22Rv1 (cell line): ENCODE results near the gene UGT1A4.

Experiments
- ZFX ChIP-seq: fragments of 450-650 bp; IDR thresholded peaks from 2 replicates; pipeline ENCODE4 v1.6.1; 2017; ENCODE audit warnings: antibody characterized with exemption, borderline replicate concordance
- TF ChIP-seq, protein P1 (sequence below): fragments of 450-650 bp; IDR thresholded peaks from 2 replicates; pipeline ENCODE4 v1.5.1; 2017; ENCODE audit warnings: mild to moderate bottlenecking

GRCh38 chr2:233819884-233820773, 101.6 kb downstream of the UGT1A4 start:
- TF ChIP-seq, protein P1, sequence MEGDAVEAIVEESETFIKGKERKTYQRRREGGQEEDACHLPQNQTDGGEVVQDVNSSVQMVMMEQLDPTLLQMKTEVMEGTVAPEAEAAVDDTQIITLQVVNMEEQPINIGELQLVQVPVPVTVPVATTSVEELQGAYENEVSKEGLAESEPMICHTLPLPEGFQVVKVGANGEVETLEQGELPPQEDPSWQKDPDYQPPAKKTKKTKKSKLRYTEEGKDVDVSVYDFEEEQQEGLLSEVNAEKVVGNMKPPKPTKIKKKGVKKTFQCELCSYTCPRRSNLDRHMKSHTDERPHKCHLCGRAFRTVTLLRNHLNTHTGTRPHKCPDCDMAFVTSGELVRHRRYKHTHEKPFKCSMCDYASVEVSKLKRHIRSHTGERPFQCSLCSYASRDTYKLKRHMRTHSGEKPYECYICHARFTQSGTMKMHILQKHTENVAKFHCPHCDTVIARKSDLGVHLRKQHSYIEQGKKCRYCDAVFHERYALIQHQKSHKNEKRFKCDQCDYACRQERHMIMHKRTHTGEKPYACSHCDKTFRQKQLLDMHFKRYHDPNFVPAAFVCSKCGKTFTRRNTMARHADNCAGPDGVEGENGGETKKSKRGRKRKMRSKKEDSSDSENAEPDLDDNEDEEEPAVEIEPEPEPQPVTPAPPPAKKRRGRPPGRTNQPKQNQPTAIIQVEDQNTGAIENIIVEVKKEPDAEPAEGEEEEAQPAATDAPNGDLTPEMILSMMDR: no peak
- TF ChIP-seq ZFX: no peak
